NCI-H1436 treated with DMSO at 0.1 percent for 48 hours (cell line): ENCODE data around the gene RBMX.

Experiments used
- DNase-seq: peaks from one replicate; lab custom pipeline; 2025; lab: John Stamatoyannopoulos, UW

RBMX gene

DNA sequence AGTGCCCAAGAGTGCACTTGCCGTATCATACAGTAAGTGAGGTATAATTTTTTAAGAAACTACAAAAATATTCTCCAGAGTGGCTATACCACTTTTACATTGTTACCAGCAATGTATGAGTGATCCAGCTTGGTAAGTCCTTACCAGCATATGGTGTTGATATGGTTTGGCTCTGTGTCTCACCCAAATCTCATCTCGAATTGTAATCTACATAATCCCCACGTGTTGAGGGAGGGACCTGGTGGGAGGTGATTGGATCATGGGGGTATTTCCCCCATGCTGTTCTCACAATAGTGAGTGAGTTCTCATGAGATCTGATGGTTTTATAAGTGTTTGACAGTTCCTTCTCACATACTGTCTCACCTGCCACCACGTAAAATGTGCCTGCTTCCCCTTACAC is 44.8 kb downstream of the RBMX start:
- DNase-seq: no peak

DNA sequence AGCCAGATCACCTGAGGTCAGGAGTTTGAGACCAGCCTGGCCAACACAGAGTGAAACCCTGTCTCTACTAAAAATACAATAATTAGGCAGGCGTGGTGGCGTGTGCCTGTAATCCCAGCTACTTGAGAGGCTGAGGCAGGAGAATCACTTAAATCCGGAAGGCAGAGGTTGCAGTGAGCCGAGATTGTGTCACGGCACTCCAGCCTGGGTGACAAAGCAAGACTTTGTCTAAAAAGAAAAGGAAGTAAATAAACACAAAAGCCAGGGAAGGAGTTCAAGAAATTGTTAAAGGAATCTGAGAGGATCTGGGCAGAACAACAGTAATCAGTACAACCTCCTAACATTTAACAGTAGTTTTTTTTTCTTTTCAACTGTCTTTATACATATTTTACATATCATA is 51.1 kb downstream of the RBMX start:
- DNase-seq: no peak

DNA sequence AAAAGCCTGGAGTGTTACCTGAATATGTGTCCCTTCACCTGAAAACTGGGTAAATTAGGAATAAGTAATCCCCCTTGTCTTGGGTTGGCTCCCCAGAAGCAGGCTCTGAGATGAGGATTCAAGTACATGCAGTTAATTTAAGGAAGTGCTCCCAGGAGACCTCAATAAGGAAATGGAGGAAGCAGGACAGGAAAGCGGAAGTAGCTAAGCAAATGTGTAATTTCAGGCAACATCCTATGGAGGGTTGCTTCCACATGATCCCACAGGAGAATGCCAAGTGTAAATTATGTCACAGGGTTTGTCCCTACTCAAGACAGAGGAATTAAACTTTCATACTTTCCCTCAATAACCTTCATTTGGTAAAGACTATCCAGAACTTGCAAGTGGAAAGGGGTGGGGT is 51.7 kb downstream of the RBMX start:
- no peak for DNase-seq

DNA sequence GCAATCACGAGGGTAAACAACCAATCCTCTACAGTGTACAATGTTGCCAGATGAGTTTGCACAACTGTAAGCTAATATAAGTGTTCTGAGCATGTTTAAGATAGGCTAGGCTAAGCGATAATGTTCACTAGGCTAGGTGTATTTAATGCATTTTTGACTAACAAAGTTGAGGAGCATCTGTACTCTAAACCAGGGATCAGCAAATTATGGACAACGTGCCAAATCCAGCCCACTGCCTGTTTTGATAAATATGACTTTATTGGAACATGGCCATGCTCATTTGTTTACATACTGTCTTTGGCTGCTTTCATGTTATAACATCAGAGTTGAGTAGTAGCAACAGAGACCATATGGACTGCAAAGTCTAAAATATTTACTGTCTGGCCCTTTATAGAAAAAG is 53.5 kb downstream of the RBMX start:
- peak; percentile 12 for DNase-seq

DNA sequence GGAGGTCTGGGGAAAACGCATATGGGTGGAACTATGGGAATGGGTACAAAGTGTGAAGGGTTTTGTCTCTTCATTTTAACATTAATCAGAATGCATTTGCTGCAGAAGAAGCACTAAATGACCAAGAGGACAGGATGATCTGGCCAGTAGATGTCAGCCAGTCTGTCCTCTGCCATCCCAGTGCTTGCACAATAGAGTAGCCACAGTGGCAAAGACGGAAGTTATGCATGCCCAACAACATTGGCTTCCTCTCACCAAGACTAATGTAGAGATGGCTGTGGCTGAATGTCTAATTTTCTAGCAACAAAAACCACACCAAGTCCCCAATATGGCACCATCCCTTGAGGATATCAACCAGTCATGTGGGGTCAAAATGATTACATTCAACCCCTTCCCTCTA is 54.8 kb downstream of the RBMX start:
- DNase-seq: no peak
